Liver (tissue), 10 donors: ENCODE data around the gene AKAP12. TPM values are rescaled to one million over a fixed set of nuclear protein-coding genes. Genes with fewer than 3 reads are reported as not detected.

Experiments used
- DNase-seq: peaks from one replicate; pipeline ENCODE4 v3.0.0-alpha.2; 2017; ENCODE audit warnings: low spot score
- H3K27ac ChIP-seq, 2 donors: one replicate each; pipeline ENCODE4 v1.7.0; 2013; ENCODE audit warnings: inconsistent platforms in 2 of 2, low read length in 2 of 2, control low read depth in 1 of 2, low read depth in 1 of 2, mild to moderate bottlenecking in 1 of 2
- H3K27me3 ChIP-seq, 4 donors: one replicate each; pipeline versions ENCODE4 v1.6.1 to v1.7.0; 2013; ENCODE audit warnings: low read length in 3 of 4, inconsistent platforms in 1 of 4, mild to moderate bottlenecking in 1 of 4, moderate library complexity in 1 of 4; ENCODE audit not compliant: control insufficient read depth in 4 of 4, insufficient read depth in 4 of 4
- H3K36me3 ChIP-seq, 4 donors: one replicate each; pipeline versions ENCODE4 v1.6.1 to v1.7.0; 2013; ENCODE audit warnings: low read length in 3 of 4, mild to moderate bottlenecking in 3 of 4, low read depth in 1 of 4, moderate library complexity in 1 of 4; ENCODE audit not compliant: control insufficient read depth in 4 of 4, insufficient read depth in 3 of 4
- H3K4me1 ChIP-seq, 4 donors: one replicate each; pipeline versions ENCODE4 v1.6.1 to v1.7.0; 2013; ENCODE audit warnings: low read length in 3 of 4, mild to moderate bottlenecking in 3 of 4, moderate library complexity in 1 of 4; ENCODE audit not compliant: control insufficient read depth in 4 of 4, insufficient read depth in 4 of 4
- H3K4me3 ChIP-seq, 3 donors: one replicate each; pipeline versions ENCODE4 v1.6.1 to v1.7.0; 2013; ENCODE audit warnings: low read length in 3 of 3, control low read depth in 1 of 3, low read depth in 1 of 3, mild to moderate bottlenecking in 1 of 3
- H3K9ac ChIP-seq, 2 donors: one replicate each; pipeline ENCODE4 v1.7.0; 2013; ENCODE audit warnings: low read length in 2 of 2, mild to moderate bottlenecking in 2 of 2, moderate library complexity in 2 of 2, control low read depth in 1 of 2, low read depth in 1 of 2
- H3K9me3 ChIP-seq, 4 donors: one replicate each; pipeline versions ENCODE4 v1.6.1 to v1.7.0; 2013; ENCODE audit warnings: low read length in 3 of 4; ENCODE audit not compliant: control insufficient read depth in 4 of 4
- EGR1 ChIP-seq, 2 donors: IDR thresholded peaks; 2 replicates each; pipeline ENCODE4 v1.6.1; 2016 to 2018; ENCODE audit warnings: antibody characterized with exemption in 2 of 2, low read depth in 2 of 2
- FOXA1 ChIP-seq: IDR thresholded peaks from 2 replicates; pipeline ENCODE4 v1.6.1; 2016; ENCODE audit warnings: antibody characterized with exemption
- FOXA2 ChIP-seq: IDR thresholded peaks from 2 replicates; pipeline ENCODE4 v1.6.1; 2016; ENCODE audit warnings: antibody characterized with exemption
- GABPA ChIP-seq, 2 donors: IDR thresholded peaks in 1 of 2; conservative IDR thresholded peaks in 1 of 2; 2 replicates each; pipeline ENCODE4 v1.6.1; 2016; ENCODE audit warnings: antibody characterized with exemption in 2 of 2, mild to moderate bottlenecking in 1 of 2, moderate library complexity in 1 of 2
- HNF4A ChIP-seq, 2 donors: conservative IDR thresholded peaks; 2 replicates each; pipeline ENCODE4 v1.6.1; 2016; ENCODE audit warnings: antibody characterized with exemption in 2 of 2, mild to moderate bottlenecking in 2 of 2
- HNF4G ChIP-seq: IDR thresholded peaks from 2 replicates; pipeline ENCODE4 v1.6.1; 2016; ENCODE audit warnings: antibody characterized with exemption
- JUND ChIP-seq, 2 donors: IDR thresholded peaks; 2 replicates each; pipeline ENCODE4 v1.6.1; 2016; ENCODE audit warnings: antibody characterized with exemption in 2 of 2
- NR2F2 ChIP-seq: IDR thresholded peaks from 2 replicates; pipeline ENCODE4 v1.6.1; 2016; ENCODE audit warnings: antibody characterized with exemption
- RAD21 ChIP-seq, 2 donors: IDR thresholded peaks; 2 replicates each; pipeline ENCODE4 v1.6.1; 2016; ENCODE audit warnings: antibody characterized with exemption in 2 of 2, mild to moderate bottlenecking in 2 of 2
- RXRA ChIP-seq, 2 donors: IDR thresholded peaks; 2 replicates each; pipeline ENCODE4 v1.6.1; 2017 to 2018; ENCODE audit warnings: antibody characterized with exemption in 2 of 2, mild to moderate bottlenecking in 1 of 2
- SP1 ChIP-seq: IDR thresholded peaks from 2 replicates; pipeline ENCODE4 v1.6.1; 2018; ENCODE audit warnings: antibody characterized with exemption, mild to moderate bottlenecking
- TAF1 ChIP-seq: conservative IDR thresholded peaks from 2 replicates; pipeline ENCODE4 v1.6.1; 2016; ENCODE audit warnings: antibody characterized with exemption, mild to moderate bottlenecking
- YY1 ChIP-seq: IDR thresholded peaks from 2 replicates; pipeline ENCODE4 v1.6.1; 2016; ENCODE audit warnings: antibody characterized with exemption, mild to moderate bottlenecking
- WGBS: extraction: QIAGEN DNeasy Blood & Tissue Kit; methylation state at CpG from one replicate; pipeline ENCODE4 v1.1.7; 2013; 5-methylcytosine and 5-hydroxymethylcytosine counted together
- polyA plus RNA-seq, 2 donors: library from polyadenylated mRNA; stranded (reverse) in 1 of 2; unstranded in 1 of 2; fragments of 200-250 nt in 1 of 2; fragments of >200 nt in 1 of 2; fragmentation: Nextera tagmentation in 1 of 2; extraction: Ambion mirVana in 1 of 2; gene quantifications; one replicate each; pipeline versions ENCODE4 v1.2.1 to v1.2.3, GENCODE V29; 2013 to 2015
- small RNA-seq: library from RNA; depleted of rRNA; stranded (forward); fragments of <200 nt; gene quantifications from one replicate; pipeline ENCODE3, GENCODE V24; 2014
- total RNA-seq, 2 donors: library from RNA; depleted of rRNA; stranded (reverse); fragments of >200 nt; gene quantifications; one replicate each; pipeline ENCODE4 v1.2.3, GENCODE V29; 2014
- TF ChIP-seq, protein P1 (sequence below): IDR thresholded peaks from 2 replicates; pipeline ENCODE4 v1.6.1; 2016; ENCODE audit warnings: antibody characterized with exemption, mild to moderate bottlenecking
- TF ChIP-seq, protein P2 (sequence below): IDR thresholded peaks from 2 replicates; pipeline ENCODE4 v1.6.1; 2016; ENCODE audit warnings: antibody characterized with exemption
- TF ChIP-seq, protein P3 (sequence below): IDR thresholded peaks from 2 replicates; pipeline ENCODE4 v1.6.1; 2016; ENCODE audit warnings: antibody characterized with exemption
- donor health status: healthy.
- donor health status: healthy.
- donor health status: healthy.
- donor health status: healthy.
- donor health status: healthy.

AKAP12 gene
- total and polyA plus RNA-seq, 4 donors: 6.7 to 14.8 (median 8.6) TPM

DNA sequence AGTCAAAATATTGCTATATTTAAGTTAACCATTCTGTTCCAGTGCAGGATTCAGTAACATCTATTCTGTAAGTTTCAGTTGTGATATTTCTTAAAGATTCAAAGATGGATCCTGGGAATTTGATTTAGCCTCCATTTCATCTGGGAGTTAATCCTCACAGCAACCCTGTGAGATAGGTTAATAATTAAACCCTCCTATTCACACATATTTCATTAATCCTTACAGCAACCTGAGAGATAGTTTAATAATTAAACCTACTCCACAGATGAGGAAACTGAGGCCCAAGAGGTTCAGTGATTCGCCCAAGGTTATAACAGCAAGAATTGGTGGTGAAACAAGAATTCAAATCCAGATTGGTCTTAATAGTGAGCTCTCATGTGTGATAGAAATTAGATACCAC lies 162.5 kb downstream of the AKAP12 start:
- Histone ChIP-seq H3K36me3 (peaks cover 2 to 15% (median 6%) of the 10 kb centered on the region in 4 donors), H3K27ac (no peak overlapping the region), H3K4me1 (peaks cover 0 to 16% (median 6%) of the 10 kb centered on the region in 4 donors), H3K27me3 (no peaks in the 10 kb centered on the region), H3K9me3 (no peaks in the 10 kb centered on the region), H3K4me3 (no peak overlapping the region), H3K9ac (no peak overlapping the region)
- DNase-seq: no peak
- 88% methylated on average over 1 of the region's 1 CpG for WGBS
- TF ChIP-seq, protein P1, sequence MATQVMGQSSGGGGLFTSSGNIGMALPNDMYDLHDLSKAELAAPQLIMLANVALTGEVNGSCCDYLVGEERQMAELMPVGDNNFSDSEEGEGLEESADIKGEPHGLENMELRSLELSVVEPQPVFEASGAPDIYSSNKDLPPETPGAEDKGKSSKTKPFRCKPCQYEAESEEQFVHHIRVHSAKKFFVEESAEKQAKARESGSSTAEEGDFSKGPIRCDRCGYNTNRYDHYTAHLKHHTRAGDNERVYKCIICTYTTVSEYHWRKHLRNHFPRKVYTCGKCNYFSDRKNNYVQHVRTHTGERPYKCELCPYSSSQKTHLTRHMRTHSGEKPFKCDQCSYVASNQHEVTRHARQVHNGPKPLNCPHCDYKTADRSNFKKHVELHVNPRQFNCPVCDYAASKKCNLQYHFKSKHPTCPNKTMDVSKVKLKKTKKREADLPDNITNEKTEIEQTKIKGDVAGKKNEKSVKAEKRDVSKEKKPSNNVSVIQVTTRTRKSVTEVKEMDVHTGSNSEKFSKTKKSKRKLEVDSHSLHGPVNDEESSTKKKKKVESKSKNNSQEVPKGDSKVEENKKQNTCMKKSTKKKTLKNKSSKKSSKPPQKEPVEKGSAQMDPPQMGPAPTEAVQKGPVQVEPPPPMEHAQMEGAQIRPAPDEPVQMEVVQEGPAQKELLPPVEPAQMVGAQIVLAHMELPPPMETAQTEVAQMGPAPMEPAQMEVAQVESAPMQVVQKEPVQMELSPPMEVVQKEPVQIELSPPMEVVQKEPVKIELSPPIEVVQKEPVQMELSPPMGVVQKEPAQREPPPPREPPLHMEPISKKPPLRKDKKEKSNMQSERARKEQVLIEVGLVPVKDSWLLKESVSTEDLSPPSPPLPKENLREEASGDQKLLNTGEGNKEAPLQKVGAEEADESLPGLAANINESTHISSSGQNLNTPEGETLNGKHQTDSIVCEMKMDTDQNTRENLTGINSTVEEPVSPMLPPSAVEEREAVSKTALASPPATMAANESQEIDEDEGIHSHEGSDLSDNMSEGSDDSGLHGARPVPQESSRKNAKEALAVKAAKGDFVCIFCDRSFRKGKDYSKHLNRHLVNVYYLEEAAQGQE: no peak
- TF ChIP-seq TAF1: no peak
- TF ChIP-seq EGR1 (IDR thresholded peaks at IDR 0.05; ENCODE audit: low read depth in 2 of 2): no peak
- peak; percentile 27 for TF ChIP-seq YY1

DNA sequence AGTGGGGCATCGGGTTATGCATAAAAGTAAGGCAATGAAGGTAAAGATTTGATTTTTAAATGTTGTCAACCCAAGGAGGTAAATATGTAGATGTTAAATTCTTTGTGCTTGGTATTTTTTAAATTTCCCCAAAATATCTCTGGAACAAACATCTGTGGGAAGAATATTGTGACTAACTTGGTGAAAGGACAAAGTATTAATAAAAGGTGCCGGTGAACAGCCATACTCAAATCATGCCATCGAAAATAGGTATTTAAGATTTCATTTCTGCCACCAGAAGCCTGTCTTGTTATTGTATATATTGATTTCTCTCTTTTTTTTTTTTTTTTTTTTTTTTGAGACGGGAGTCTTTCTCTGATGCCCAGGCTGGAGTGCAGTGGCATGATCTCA lies 164.1 kb downstream of the AKAP12 start:
- H3K36me3 ChIP-seq: peaks cover 2 to 21% (median 9%) of the 10 kb centered on the region in 4 donors
- no peak overlapping the region for H3K9ac ChIP-seq
- WGBS: 83% methylated on average over 4 of the region's 4 CpGs
- peaks cover 0 to 16% (median 6%) of the 10 kb centered on the region in 4 donors for H3K4me1 ChIP-seq
- TF ChIP-seq RAD21 (IDR thresholded peaks at IDR 0.05): no peak
- TF ChIP-seq GABPA (IDR thresholded peaks at IDR 0.05 in 1 of 2, conservative IDR thresholded peaks at IDR 0.05 in 1 of 2): no peak
- no peak for TF ChIP-seq TAF1
- no peak for TF ChIP-seq EGR1 (IDR thresholded peaks at IDR 0.05; ENCODE audit: low read depth in 2 of 2)
- TF ChIP-seq SP1: no peak
- no peak for TF ChIP-seq HNF4G
- TF ChIP-seq NR2F2: no peak
- TF ChIP-seq, protein P2, sequence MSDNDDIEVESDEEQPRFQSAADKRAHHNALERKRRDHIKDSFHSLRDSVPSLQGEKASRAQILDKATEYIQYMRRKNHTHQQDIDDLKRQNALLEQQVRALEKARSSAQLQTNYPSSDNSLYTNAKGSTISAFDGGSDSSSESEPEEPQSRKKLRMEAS: no peak
- TF ChIP-seq YY1: no peak
- no peak for TF ChIP-seq FOXA2
- TF ChIP-seq JUND (IDR thresholded peaks at IDR 0.05): no peak
- no peak for TF ChIP-seq RXRA (IDR thresholded peaks at IDR 0.05)
- TF ChIP-seq HNF4A (conservative IDR thresholded peaks at IDR 0.05): no peak
- TF ChIP-seq FOXA1: no peak
- TF ChIP-seq, protein P1: no peak
- TF ChIP-seq, protein P3, sequence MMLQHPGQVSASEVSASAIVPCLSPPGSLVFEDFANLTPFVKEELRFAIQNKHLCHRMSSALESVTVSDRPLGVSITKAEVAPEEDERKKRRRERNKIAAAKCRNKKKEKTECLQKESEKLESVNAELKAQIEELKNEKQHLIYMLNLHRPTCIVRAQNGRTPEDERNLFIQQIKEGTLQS: no peak
- DNase-seq: no peak
- no peaks in the 10 kb centered on the region for H3K9me3 ChIP-seq
- H3K27ac ChIP-seq: no peak overlapping the region
- H3K4me3 ChIP-seq: no peak overlapping the region
- no peaks in the 10 kb centered on the region for H3K27me3 ChIP-seq

Small RNA genes lying within 50 kb of the gene (small RNA-seq; reads per million reads assigned to genes)
- gene RF00019: not detected
- gene RNU6-1247P: not detected
- gene RNU6-300P: not detected
- 4.3 reads per million, percentile 92 among the genes with 10 or more reads in this experiment for gene RNY4P20

Other genes with a start within 250 kb of the AKAP12 start
- gene ZBTB2, start 151.6 kb downstream of the AKAP12 start, total RNA-seq: 1 to 10 TPM; 2.5 to 4.2 TPM
- gene ZBTB2, start 151.6 kb downstream of the AKAP12 start, polyA plus RNA-seq: 1 to 10 TPM; 2.9 to 3.2 TPM
- gene RMND1, start 212.2 kb downstream of the AKAP12 start, total RNA-seq: 10 to 100 TPM; 21.6 to 22.6 TPM
- 10 to 100 TPM; 13.2 to 14.6 TPM for gene RMND1, start 212.2 kb downstream of the AKAP12 start, polyA plus RNA-seq